HG02840 (cell line): ENCODE results near the gene PUS1.
"Not testable (repeated sequence)": the region's sequence is repeated elsewhere in the genome, so short reads cannot be mapped to it uniquely, and the experiment has no call there.

Source experiments
- ATAC-seq: cut with Tn5 transposase; IDR thresholded peaks from one replicate; pipeline ENCODE4 v1.9.1; 2021; ENCODE audit warnings: mild to moderate bottlenecking, moderate library complexity, moderate number of reproducible peaks; ENCODE audit not compliant: unreplicated experiment, low FRiP score

PUS1 gene

GRCh38 chr12:131928711-131929580 lies at the start of gene PUS1:
TSS of gene PUS1 (plus strand) at chr12:131929276. CDS start at chr12:131929723, 447 bp downstream.
- peak; percentile 54 for ATAC-seq

GRCh38 chr12:131882804-131883520 lies 46.1 kb upstream of the PUS1 start:
- no peak for ATAC-seq

- ATAC-seq = no peak
Observed at GRCh38 chr12:131883521-131883900, 45.6 kb upstream of the PUS1 start.

- not testable (repeated sequence) for ATAC-seq
Observed at GRCh38 chr12:131885076-131885475, 44.0 kb upstream of the PUS1 start.

GRCh38 chr12:131885543-131886057 lies 43.5 kb upstream of the PUS1 start:
- no peak for ATAC-seq

GRCh38 chr12:131891722-131892121 lies 37.4 kb upstream of the PUS1 start:
- not testable (repeated sequence) for ATAC-seq

- no peak for ATAC-seq
Observed at GRCh38 chr12:131892711-131893604, 36.1 kb upstream of the PUS1 start.

GRCh38 chr12:131893605-131894312 lies 35.3 kb upstream of the PUS1 start:
- ATAC-seq = no peak

- peak; percentile 84 for ATAC-seq
Observed at GRCh38 chr12:131894313-131894860, 34.7 kb upstream of the PUS1 start, which contains the start of gene ULK1. TSS of gene ULK1 (plus strand) at chr12:131894622. CDS start at chr12:131895002, 380 bp downstream.

- ATAC-seq = no peak
Observed at GRCh38 chr12:131894981-131895639, 34.0 kb upstream of the PUS1 start.

- ATAC-seq = peak; percentile 18
Observed at GRCh38 chr12:131895640-131896079, 33.4 kb upstream of the PUS1 start.

- ATAC-seq = peak; percentile 38
Observed at GRCh38 chr12:131896080-131896810, 32.8 kb upstream of the PUS1 start.

- no peak for ATAC-seq
Observed at GRCh38 chr12:131896811-131897270, 32.2 kb upstream of the PUS1 start.

- ATAC-seq = no peak
Observed at GRCh38 chr12:131897276-131897675, 31.8 kb upstream of the PUS1 start.

- no peak for ATAC-seq
Observed at GRCh38 chr12:131897875-131898274, 31.2 kb upstream of the PUS1 start.

- no peak for ATAC-seq
Observed at GRCh38 chr12:131900397-131900796, 28.7 kb upstream of the PUS1 start.

GRCh38 chr12:131901431-131902331 lies 27.4 kb upstream of the PUS1 start:
- no peak for ATAC-seq
